BE2C (cell line): ENCODE data around the gene OR51B2.
"Not testable (repeated sequence)": the region's sequence is repeated elsewhere in the genome, so short reads cannot be mapped to it uniquely, and the experiment has no call there.

Source experiments
- DNase-seq: peaks from one replicate; pipeline ENCODE4 v3.0.0-alpha.2; 2020
- H3K27me3 ChIP-seq: fragments of 250-450 bp; sonication (Bioruptor Pico); 2 replicates; pipeline ENCODE4 v1.5.1; 2020; ENCODE audit warnings: mild to moderate bottlenecking
- H3K36me3 ChIP-seq: fragments of 250-450 bp; sonication (Bioruptor Pico); 2 replicates; pipeline ENCODE4 v1.5.1; 2020; ENCODE audit warnings: mild to moderate bottlenecking
- H3K4me1 ChIP-seq: fragments of 250-450 bp; sonication (Bioruptor Pico); 2 replicates; pipeline ENCODE4 v1.5.1; 2020
- H3K4me3 ChIP-seq: 2 replicates; pipeline ENCODE4 v1.5.1; 2011; ENCODE audit warnings: low read depth, low read length
- H3K9me3 ChIP-seq: fragments of 250-450 bp; sonication (Bioruptor Pico); 2 replicates; pipeline ENCODE4 v1.5.1; 2020
- TF ChIP-seq, protein P1 (sequence below): IDR thresholded peaks from 2 replicates; pipeline ENCODE4 v1.5.1; 2012; ENCODE audit warnings: mild to moderate bottlenecking, low read depth, low read length

Gene OR51B2

DNA sequence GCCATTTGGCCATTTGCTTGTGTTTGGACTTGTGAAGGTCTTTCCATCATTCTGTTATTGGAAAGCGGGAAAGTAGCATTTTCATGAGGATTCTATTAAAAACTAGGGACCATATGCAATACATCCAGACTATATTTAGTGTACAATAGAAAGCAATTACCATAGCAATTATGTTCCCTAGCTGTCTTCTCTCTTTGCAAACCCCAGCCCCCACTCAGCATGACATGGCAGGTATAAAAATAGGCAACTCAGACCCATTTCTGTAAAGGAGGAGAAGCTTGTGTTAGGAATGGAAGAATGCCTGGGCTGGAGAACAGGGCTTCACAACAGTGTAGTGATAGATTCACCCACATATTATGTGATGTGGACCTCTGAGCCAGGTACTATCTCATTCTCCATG lies 39.6 kb upstream of the OR51B2 start:
- H3K4me1 ChIP-seq: no peaks in the 10 kb centered on the region
- no peak for DNase-seq
- no peaks in the 10 kb centered on the region for H3K36me3 ChIP-seq
- no peaks in the 10 kb centered on the region for H3K27me3 ChIP-seq
- TF ChIP-seq, protein P1, sequence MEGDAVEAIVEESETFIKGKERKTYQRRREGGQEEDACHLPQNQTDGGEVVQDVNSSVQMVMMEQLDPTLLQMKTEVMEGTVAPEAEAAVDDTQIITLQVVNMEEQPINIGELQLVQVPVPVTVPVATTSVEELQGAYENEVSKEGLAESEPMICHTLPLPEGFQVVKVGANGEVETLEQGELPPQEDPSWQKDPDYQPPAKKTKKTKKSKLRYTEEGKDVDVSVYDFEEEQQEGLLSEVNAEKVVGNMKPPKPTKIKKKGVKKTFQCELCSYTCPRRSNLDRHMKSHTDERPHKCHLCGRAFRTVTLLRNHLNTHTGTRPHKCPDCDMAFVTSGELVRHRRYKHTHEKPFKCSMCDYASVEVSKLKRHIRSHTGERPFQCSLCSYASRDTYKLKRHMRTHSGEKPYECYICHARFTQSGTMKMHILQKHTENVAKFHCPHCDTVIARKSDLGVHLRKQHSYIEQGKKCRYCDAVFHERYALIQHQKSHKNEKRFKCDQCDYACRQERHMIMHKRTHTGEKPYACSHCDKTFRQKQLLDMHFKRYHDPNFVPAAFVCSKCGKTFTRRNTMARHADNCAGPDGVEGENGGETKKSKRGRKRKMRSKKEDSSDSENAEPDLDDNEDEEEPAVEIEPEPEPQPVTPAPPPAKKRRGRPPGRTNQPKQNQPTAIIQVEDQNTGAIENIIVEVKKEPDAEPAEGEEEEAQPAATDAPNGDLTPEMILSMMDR: no peak
- no peak overlapping the region for H3K4me3 ChIP-seq
- no peaks in the 10 kb centered on the region for H3K9me3 ChIP-seq

DNA sequence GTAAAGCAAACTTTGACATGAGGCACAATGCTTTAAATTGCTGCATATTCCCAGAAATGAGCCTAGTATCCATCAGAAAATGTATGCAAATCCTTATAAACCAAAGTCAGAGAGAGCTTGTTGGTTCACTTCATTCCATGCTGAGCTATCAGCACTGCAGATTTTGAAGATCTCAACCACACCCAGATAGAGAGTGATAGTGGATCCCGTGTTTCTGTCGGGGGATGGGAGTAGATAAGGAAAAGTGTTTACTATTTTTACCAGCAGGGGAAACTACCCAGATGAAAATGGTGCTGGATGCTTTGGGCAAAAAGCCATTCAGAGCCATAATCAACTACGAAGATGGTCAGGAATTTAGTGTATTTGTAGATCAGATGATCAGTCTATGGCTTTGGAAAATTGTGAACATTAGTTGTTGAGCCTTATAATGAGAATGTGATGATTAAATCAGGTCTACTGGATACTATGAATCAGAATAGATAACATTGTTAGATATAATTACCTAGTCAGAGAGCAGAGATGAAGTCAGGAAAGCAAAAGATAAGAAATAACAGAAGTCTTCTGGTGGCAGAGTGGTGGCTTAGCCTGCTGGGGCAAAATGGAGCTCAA lies 38.0 kb upstream of the OR51B2 start:
- TF ChIP-seq, protein P1: no peak
- H3K4me1 ChIP-seq: no peaks in the 10 kb centered on the region
- no peak overlapping the region for H3K4me3 ChIP-seq
- no peak for DNase-seq
- no peaks in the 10 kb centered on the region for H3K36me3 ChIP-seq
- H3K27me3 ChIP-seq: no peaks in the 10 kb centered on the region
- H3K9me3 ChIP-seq: no peaks in the 10 kb centered on the region

DNA sequence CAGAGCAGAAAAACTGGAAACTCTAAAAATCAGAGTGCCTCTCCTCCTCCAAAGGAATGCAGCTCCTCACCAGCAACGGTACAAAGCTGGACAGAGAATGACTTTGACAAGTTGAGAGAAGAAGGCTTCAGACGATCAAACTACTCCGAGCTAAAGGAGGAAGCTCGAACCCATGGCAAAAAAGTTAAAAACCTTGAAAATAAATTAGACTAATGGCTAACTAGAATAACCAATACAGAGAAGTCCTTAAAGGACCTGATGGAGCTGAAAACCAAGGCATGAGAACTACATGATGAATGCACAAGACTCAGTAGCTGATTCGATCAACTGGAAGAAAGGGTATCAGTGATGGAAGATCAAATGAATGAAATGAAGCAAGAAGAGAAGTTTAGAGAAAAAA lies 31.9 kb upstream of the OR51B2 start:
- H3K4me3 ChIP-seq, DNase-seq, H3K9me3 ChIP-seq, H3K4me1 ChIP-seq, H3K27me3 ChIP-seq, H3K36me3 ChIP-seq: not testable (repeated sequence)

DNA sequence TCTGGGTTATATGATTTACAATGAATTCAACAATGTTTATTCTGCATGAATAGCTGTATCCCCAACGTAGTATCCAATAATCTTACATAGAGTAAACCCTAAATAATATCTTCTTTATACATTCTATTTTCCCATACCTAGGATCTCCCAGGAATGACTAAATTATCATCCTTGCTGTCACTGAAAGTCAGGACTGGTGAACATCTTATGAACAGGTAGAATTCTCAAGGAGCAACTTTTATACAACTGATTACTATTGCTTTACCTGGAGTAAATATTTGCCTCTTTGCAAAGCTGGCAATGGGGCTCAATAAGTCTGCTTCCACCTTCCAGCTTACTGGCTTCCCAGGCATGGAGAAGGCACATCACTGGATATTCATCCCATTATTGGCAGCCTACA lies 27.1 kb upstream of the OR51B2 start, which contains the start of gene OR51B6:
Gene OR51B6, plus strand, starts transcription at position 301 of the 400 bp plus-strand sequence. Its CDS starts 0 bp downstream, at position 301.
- no peak within 1 kb of the TSS for H3K4me3 ChIP-seq
- no peaks in the 10 kb centered on the region for H3K36me3 ChIP-seq
- no peaks in the 10 kb centered on the region for H3K4me1 ChIP-seq
- DNase-seq: no peak
- TF ChIP-seq, protein P1: no peak
- H3K27me3 ChIP-seq: no peaks in the 10 kb centered on the region
- no peaks in the 10 kb centered on the region for H3K9me3 ChIP-seq

DNA sequence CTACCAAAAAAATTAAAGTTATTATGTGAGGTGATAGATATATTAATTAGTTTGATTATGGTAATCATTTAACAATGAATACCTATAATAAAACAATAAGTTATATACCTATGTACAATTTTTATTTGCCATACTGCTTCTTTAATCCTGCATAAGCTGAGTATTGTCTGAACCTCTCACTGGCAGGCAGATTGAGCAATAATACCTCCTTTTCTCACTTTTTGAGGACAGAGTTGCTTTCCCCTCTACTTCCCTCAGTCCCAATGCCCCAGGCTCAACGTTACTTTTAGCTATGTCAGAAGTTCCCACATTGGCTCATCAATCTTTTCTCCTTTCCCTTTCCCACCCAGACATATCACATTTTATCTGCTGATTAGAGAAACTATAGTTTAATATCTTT lies 25.5 kb upstream of the OR51B2 start:
- Histone ChIP-seq H3K9me3 (no peaks in the 10 kb centered on the region), H3K4me1 (no peaks in the 10 kb centered on the region), H3K27me3 (no peaks in the 10 kb centered on the region), H3K36me3 (no peaks in the 10 kb centered on the region), H3K4me3 (no peak overlapping the region)
- DNase-seq: no peak
- TF ChIP-seq, protein P1: no peak

DNA sequence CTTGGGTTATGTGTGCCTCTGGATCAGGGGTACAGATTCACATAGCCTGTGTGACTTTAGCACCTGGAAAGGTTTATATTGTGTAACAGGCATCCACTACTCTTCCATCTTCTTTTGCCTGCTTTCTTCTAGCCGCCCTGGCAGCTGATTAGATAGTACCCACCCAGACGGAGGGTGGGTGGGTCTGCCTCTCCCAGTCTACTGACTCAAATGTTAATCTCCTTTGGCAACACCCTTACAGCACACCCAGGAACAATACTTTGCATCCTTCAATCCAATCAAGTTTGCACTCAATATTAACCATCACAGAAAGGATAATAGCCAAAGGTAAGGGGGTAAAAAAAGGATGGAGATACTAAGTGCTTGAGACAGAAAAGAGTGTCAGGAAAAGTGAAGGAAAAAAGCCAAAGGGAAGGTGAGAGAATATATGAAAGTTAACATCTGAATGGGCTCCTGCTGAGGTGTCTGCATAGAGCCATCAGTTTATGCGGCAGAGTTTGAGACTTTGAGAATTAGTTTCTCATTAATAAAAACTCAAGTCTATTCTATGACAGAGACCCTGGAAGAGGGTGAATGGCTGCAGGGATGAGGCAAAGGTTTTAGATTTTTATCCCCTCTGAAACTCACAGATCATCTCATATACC lies 24.6 kb upstream of the OR51B2 start:
- H3K27me3 ChIP-seq: no peaks in the 10 kb centered on the region
- no peak overlapping the region for H3K4me3 ChIP-seq
- TF ChIP-seq, protein P1: no peak
- H3K36me3 ChIP-seq: no peaks in the 10 kb centered on the region
- H3K4me1 ChIP-seq: no peaks in the 10 kb centered on the region
- no peaks in the 10 kb centered on the region for H3K9me3 ChIP-seq
- DNase-seq: no peak
